ENCODE data around the gene ALG2. TPM values are rescaled to one million over a fixed set of nuclear protein-coding genes. Genes with fewer than 3 reads are reported as not detected.

The ALG2 gene
- total and polyA plus RNA-seq, 2 donors from 2014 or later = 38.7 to 40.5 TPM

- Histone ChIP-seq H3K36me3 (ENCODE audit: control insufficient read depth in 2 of 3, insufficient read depth in 3 of 3, low read length in 3 of 3) (no peaks in the 10 kb centered on the region), H3K4me1 (ENCODE audit: control insufficient read depth in 2 of 3, insufficient read depth in 2 of 3, low read depth in 1 of 3, low read length in 3 of 3) (peaks cover 0 to 12% (median 8%) of the 10 kb centered on the region in 3 donors), H3K27me3 (ENCODE audit: control insufficient read depth, insufficient read depth, low read length) (no peaks in the 10 kb centered on the region), H3K9me3 (ENCODE audit: control insufficient read depth in 2 of 3, insufficient read depth in 1 of 3, low read length in 3 of 3) (no peaks in the 10 kb centered on the region), H3K27ac (ENCODE audit: low read depth in 2 of 2, low read length in 2 of 2) (no peak overlapping the region), H3K9ac (ENCODE audit: low read length in 3 of 3) (no peak overlapping the region), H3K4me3 (ENCODE audit: low read length in 3 of 3) (no peak overlapping the region)
- intact Hi-C loops (cut with DNase I) = loop anchor here (10.0 kb wide), 1 partner anchor 551 kb away; no protein-coding TSS in a partner anchor
- no peak for FAIRE-seq
- DNase-seq = no peak
- TF ChIP-seq, protein P1, sequence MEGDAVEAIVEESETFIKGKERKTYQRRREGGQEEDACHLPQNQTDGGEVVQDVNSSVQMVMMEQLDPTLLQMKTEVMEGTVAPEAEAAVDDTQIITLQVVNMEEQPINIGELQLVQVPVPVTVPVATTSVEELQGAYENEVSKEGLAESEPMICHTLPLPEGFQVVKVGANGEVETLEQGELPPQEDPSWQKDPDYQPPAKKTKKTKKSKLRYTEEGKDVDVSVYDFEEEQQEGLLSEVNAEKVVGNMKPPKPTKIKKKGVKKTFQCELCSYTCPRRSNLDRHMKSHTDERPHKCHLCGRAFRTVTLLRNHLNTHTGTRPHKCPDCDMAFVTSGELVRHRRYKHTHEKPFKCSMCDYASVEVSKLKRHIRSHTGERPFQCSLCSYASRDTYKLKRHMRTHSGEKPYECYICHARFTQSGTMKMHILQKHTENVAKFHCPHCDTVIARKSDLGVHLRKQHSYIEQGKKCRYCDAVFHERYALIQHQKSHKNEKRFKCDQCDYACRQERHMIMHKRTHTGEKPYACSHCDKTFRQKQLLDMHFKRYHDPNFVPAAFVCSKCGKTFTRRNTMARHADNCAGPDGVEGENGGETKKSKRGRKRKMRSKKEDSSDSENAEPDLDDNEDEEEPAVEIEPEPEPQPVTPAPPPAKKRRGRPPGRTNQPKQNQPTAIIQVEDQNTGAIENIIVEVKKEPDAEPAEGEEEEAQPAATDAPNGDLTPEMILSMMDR (IDR thresholded peaks at IDR 0.05; ENCODE audit: borderline replicate concordance, extremely low read depth, insufficient read depth) = no peak
Measured at GRCh38 chr9:99264070-99264680, 42.4 kb upstream of the ALG2 start.

DNA sequence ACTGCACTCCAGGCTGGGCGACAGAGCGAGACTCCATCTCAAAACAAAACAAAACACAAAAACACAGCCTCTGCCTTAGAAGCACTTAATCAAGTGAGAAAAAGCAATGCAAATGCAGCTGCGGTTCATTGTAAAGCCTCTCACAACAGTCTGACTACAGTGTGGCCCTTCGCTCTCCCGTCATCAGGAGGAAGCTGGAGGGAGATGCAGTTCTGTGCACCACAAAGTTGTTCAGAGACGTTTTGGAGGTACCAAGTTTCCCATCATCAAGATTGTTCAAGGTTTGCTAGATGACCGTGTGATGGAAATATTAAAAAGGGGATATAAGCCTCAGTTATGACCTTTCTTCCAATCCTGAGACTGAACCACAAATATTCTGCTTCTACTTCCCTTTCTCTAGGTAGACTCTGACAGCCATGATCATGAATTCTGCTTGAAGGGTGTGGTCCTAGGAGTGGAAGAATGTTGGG is 41.2 kb upstream of the ALG2 start:
- FAIRE-seq (no peak), DNase-seq (no peak)
- no peak overlapping the region for H3K27ac ChIP-seq (ENCODE audit: low read depth in 2 of 2, low read length in 2 of 2)
- H3K9ac ChIP-seq (ENCODE audit: low read length in 3 of 3) = no peak overlapping the region
- no peaks in the 10 kb centered on the region for H3K9me3 ChIP-seq (ENCODE audit: control insufficient read depth in 2 of 3, insufficient read depth in 1 of 3, low read length in 3 of 3)
- H3K27me3 ChIP-seq (ENCODE audit: control insufficient read depth, insufficient read depth, low read length) = no peaks in the 10 kb centered on the region
- H3K36me3 ChIP-seq (ENCODE audit: control insufficient read depth in 2 of 3, insufficient read depth in 3 of 3, low read length in 3 of 3) = no peaks in the 10 kb centered on the region
- TF ChIP-seq, protein P1 (IDR thresholded peaks at IDR 0.05; ENCODE audit: borderline replicate concordance, extremely low read depth, insufficient read depth) = no peak
- intact Hi-C loops (cut with DNase I) = loop anchor here (10.0 kb wide), 1 partner anchor 552 kb away; no protein-coding TSS in a partner anchor
- no peak overlapping the region for H3K4me3 ChIP-seq (ENCODE audit: low read length in 3 of 3)
- H3K4me1 ChIP-seq (ENCODE audit: control insufficient read depth in 2 of 3, insufficient read depth in 2 of 3, low read depth in 1 of 3, low read length in 3 of 3) = peaks cover 0 to 12% (median 8%) of the 10 kb centered on the region in 3 donors

DNA sequence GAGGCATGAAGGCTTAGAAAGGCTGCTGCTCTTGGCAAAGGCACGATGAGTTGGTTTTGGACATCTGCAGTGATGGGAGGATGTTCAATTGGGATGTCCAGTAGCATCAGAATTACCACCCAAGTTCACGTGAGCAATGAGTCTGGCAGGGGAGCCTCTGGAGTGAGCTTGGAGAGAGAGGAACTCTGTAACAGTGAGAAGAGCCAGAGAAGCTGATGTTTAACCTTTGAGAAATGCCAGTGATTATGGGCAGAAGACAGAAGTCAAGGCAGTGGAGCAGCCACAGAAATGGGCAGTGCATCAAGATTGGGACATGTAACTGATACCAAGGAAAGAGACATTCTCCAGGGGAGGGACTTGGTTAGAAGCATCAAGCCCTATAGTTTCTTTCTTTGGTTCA is 40.2 kb upstream of the ALG2 start:
- H3K9ac ChIP-seq (ENCODE audit: low read length in 3 of 3) = no peak overlapping the region
- no peaks in the 10 kb centered on the region for H3K27me3 ChIP-seq (ENCODE audit: control insufficient read depth, insufficient read depth, low read length)
- TF ChIP-seq, protein P1 (IDR thresholded peaks at IDR 0.05; ENCODE audit: borderline replicate concordance, extremely low read depth, insufficient read depth) = no peak
- no peak overlapping the region for H3K27ac ChIP-seq (ENCODE audit: low read depth in 2 of 2, low read length in 2 of 2)
- H3K36me3 ChIP-seq (ENCODE audit: control insufficient read depth in 2 of 3, insufficient read depth in 3 of 3, low read length in 3 of 3) = no peaks in the 10 kb centered on the region
- DNase-seq (no peak), FAIRE-seq (no peak)
- peaks cover 0 to 12% (median 8%) of the 10 kb centered on the region in 3 donors for H3K4me1 ChIP-seq (ENCODE audit: control insufficient read depth in 2 of 3, insufficient read depth in 2 of 3, low read depth in 1 of 3, low read length in 3 of 3)
- H3K9me3 ChIP-seq (ENCODE audit: control insufficient read depth in 2 of 3, insufficient read depth in 1 of 3, low read length in 3 of 3) = no peaks in the 10 kb centered on the region
- H3K4me3 ChIP-seq (ENCODE audit: low read length in 3 of 3) = no peak overlapping the region
- intact Hi-C loops (cut with DNase I) = loop anchor here (10.0 kb wide), 1 partner anchor 553 kb away; no protein-coding TSS in a partner anchor

Measured in kidney (tissue), 14 donors.